Astrocyte (in vitro differentiated cells and primary cell): ENCODE measurements around the gene TBL1XR1. TPM values are rescaled to one million over a fixed set of nuclear protein-coding genes. Genes with fewer than 3 reads are reported as not detected.

ENCODE experiments used
- DNase-seq: peaks from one replicate; pipeline ENCODE4 v3.0.0-alpha.2; 2010; ENCODE audit warnings: low read depth
- FAIRE-seq: peaks from 2 replicates; lab custom pipeline; 2011; peaks lifted over from hg19 to GRCh38; lab: Jason Lieb, UNC
- H2AFZ ChIP-seq: 2 replicates; pipeline ENCODE4 v1.6.0; 2012; ENCODE audit warnings: low read depth, low read length, inconsistent platforms
- H3K27ac ChIP-seq: 2 replicates; pipeline ENCODE4 v1.5.1; 2011; ENCODE audit warnings: low read depth, low read length, inconsistent platforms
- H3K27me3 ChIP-seq: 2 replicates; pipeline ENCODE4 v1.6.0; 2011; ENCODE audit warnings: low read length, inconsistent platforms; ENCODE audit not compliant: insufficient read depth
- H3K36me3 ChIP-seq: 2 replicates; pipeline ENCODE4 v1.5.1; 2011; ENCODE audit warnings: low read length, inconsistent platforms; ENCODE audit not compliant: insufficient read depth
- H3K4me1 ChIP-seq: 2 replicates; pipeline ENCODE4 v1.5.1; 2011; ENCODE audit warnings: low read length, inconsistent platforms; ENCODE audit not compliant: insufficient read depth
- H3K4me2 ChIP-seq: 2 replicates; pipeline ENCODE4 v1.6.0; 2012; ENCODE audit warnings: low read length, inconsistent platforms
- H3K4me3 ChIP-seq: 2 replicates; pipeline ENCODE4 v1.5.1; 2011; ENCODE audit warnings: low read depth, mild to moderate bottlenecking, low read length, inconsistent platforms; ENCODE audit not compliant: insufficient read depth
- H3K79me2 ChIP-seq: 2 replicates; pipeline ENCODE4 v1.6.0; 2012; ENCODE audit warnings: mild to moderate bottlenecking, low read length, inconsistent platforms; ENCODE audit not compliant: insufficient read depth
- H3K9ac ChIP-seq: 2 replicates; pipeline ENCODE4 v1.6.0; 2012; ENCODE audit warnings: mild to moderate bottlenecking, low read length, inconsistent platforms
- H3K9me3 ChIP-seq: 2 replicates; pipeline ENCODE4 v1.5.1; 2012; ENCODE audit warnings: low read depth, mild to moderate bottlenecking, low read length, inconsistent platforms; ENCODE audit not compliant: insufficient read depth
- H4K20me1 ChIP-seq: 2 replicates; pipeline ENCODE4 v1.6.0; 2012; ENCODE audit warnings: low read length, inconsistent platforms; ENCODE audit not compliant: insufficient read depth
- H3K27ac Mint-ChIP-seq: one replicate; pipeline ENCODE4 v1.8.0; 2021; ENCODE audit warnings: mild to moderate bottlenecking, mixed read lengths; ENCODE audit not compliant: unreplicated experiment
- H3K27me3 Mint-ChIP-seq: one replicate; pipeline ENCODE4 v1.8.0; 2021; ENCODE audit warnings: low read depth, mixed read lengths; ENCODE audit not compliant: unreplicated experiment
- H3K36me3 Mint-ChIP-seq: one replicate; pipeline ENCODE4 v1.8.0; 2021; ENCODE audit warnings: low read depth, mixed read lengths; ENCODE audit not compliant: unreplicated experiment
- H3K4me1 Mint-ChIP-seq: one replicate; pipeline ENCODE4 v1.8.0; 2021; ENCODE audit warnings: low read depth, mixed read lengths; ENCODE audit not compliant: unreplicated experiment
- H3K4me3 Mint-ChIP-seq: one replicate; pipeline ENCODE4 v1.8.0; 2021; ENCODE audit warnings: mild to moderate bottlenecking, moderate library complexity, mixed read lengths; ENCODE audit not compliant: unreplicated experiment
- H3K9me3 Mint-ChIP-seq: one replicate; pipeline ENCODE4 v1.8.0; 2021; ENCODE audit warnings: mild to moderate bottlenecking, mixed read lengths; ENCODE audit not compliant: unreplicated experiment
- EZH2 ChIP-seq: IDR thresholded peaks from 2 replicates; pipeline ENCODE4 v1.6.1; 2012; ENCODE audit warnings: mild to moderate bottlenecking, low read length, inconsistent platforms; ENCODE audit not compliant: insufficient read depth
- total RNA-seq: library from RNA; stranded (reverse); gene quantifications from 2 replicates; pipeline ENCODE4 v1.2.1, GENCODE V29; 2021
- TF ChIP-seq, protein P1 (sequence below): IDR thresholded peaks from 2 replicates; pipeline ENCODE4 v1.5.1; 2011; ENCODE audit warnings: low read depth, mild to moderate bottlenecking, inconsistent platforms, low read length, moderate library complexity; ENCODE audit not compliant: insufficient read depth

Gene TBL1XR1
- total RNA-seq, 1 donor from 2014 or later = 140 TPM

DNA sequence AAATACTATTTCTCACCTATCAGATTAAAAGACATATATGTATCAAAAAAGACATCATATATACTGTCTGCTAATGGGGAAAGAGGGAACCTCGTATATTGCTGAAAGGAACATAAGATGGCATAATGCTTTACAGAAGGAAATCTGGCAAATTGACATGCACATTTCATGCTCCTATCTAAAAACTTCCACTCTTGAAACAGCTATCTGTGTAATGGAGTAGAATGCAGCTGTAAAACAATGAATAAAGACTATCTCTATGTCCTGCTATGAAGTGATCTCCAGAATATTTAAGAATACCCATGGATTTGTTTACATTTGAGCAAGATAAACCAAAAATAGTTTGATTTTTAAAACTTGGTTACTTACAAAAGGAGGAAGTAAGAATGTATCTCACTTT is 107.4 kb downstream of the TBL1XR1 start:
- H3K4me2 ChIP-seq = no peak overlapping the region
- H3K4me1 Mint-ChIP-seq = peaks cover 8% of the 10 kb centered on the region
- H3K27me3 Mint-ChIP-seq = no peaks in the 10 kb centered on the region
- H3K36me3 Mint-ChIP-seq = peaks cover 15% of the 10 kb centered on the region
- H3K36me3 ChIP-seq = no peaks in the 10 kb centered on the region
- no peaks in the 10 kb centered on the region for H3K9me3 ChIP-seq
- H3K27me3 ChIP-seq = no peaks in the 10 kb centered on the region
- H3K4me3 ChIP-seq = no peak overlapping the region
- no peak overlapping the region for H3K27ac Mint-ChIP-seq
- H3K4me3 Mint-ChIP-seq = no peak overlapping the region
- H3K4me1 ChIP-seq = no peaks in the 10 kb centered on the region
- H4K20me1 ChIP-seq = peaks cover 80% of the 10 kb centered on the region
- H3K27ac ChIP-seq = no peak overlapping the region
- TF ChIP-seq EZH2 = no peak
- TF ChIP-seq, protein P1, sequence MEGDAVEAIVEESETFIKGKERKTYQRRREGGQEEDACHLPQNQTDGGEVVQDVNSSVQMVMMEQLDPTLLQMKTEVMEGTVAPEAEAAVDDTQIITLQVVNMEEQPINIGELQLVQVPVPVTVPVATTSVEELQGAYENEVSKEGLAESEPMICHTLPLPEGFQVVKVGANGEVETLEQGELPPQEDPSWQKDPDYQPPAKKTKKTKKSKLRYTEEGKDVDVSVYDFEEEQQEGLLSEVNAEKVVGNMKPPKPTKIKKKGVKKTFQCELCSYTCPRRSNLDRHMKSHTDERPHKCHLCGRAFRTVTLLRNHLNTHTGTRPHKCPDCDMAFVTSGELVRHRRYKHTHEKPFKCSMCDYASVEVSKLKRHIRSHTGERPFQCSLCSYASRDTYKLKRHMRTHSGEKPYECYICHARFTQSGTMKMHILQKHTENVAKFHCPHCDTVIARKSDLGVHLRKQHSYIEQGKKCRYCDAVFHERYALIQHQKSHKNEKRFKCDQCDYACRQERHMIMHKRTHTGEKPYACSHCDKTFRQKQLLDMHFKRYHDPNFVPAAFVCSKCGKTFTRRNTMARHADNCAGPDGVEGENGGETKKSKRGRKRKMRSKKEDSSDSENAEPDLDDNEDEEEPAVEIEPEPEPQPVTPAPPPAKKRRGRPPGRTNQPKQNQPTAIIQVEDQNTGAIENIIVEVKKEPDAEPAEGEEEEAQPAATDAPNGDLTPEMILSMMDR = no peak
- H3K9ac ChIP-seq = no peak overlapping the region
- H2AFZ ChIP-seq = no peak overlapping the region
- FAIRE-seq = no peak
- peaks cover 4% of the 10 kb centered on the region for H3K9me3 Mint-ChIP-seq
- no peak for DNase-seq
- peaks cover 100% of the 10 kb centered on the region for H3K79me2 ChIP-seq

DNA sequence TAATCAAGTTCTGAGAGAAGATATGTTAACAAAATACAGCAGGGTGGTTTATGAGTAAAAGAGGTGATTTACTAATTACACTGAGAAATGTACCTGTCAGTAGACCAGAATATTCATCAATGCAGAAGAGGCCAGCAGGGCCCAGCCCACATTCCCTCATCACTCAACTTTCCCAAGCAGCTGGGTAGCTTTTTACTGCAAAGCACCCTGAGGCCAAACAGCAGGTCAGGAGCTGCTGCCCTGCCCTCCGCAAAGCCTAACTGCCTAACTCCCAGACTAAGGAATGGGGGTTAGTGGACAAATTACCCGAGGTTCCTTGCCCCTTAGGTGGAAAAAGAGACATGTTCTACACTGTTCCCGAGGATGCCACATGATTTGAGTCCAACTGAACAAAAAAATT is 108.2 kb downstream of the TBL1XR1 start:
- H3K4me2 ChIP-seq = no peak overlapping the region
- no peak for TF ChIP-seq EZH2
- TF ChIP-seq, protein P1 = no peak
- Mint-ChIP-seq H3K4me1 (peaks cover 8% of the 10 kb centered on the region), H3K9me3 (peaks cover 5% of the 10 kb centered on the region), H3K36me3 (peaks cover 14% of the 10 kb centered on the region), H3K27ac (no peak overlapping the region), H3K4me3 (no peak overlapping the region), H3K27me3 (no peaks in the 10 kb centered on the region)
- H3K27ac ChIP-seq = no peak overlapping the region
- H3K36me3 ChIP-seq = peaks cover 2% of the 10 kb centered on the region
- no peaks in the 10 kb centered on the region for H3K4me1 ChIP-seq
- H4K20me1 ChIP-seq = peaks cover 80% of the 10 kb centered on the region
- peaks cover 100% of the 10 kb centered on the region for H3K79me2 ChIP-seq
- H3K4me3 ChIP-seq = no peak overlapping the region
- DNase-seq (no peak), FAIRE-seq (no peak)
- no peak overlapping the region for H3K9ac ChIP-seq
- no peaks in the 10 kb centered on the region for H3K27me3 ChIP-seq
- H2AFZ ChIP-seq = no peak overlapping the region
- no peaks in the 10 kb centered on the region for H3K9me3 ChIP-seq

DNA sequence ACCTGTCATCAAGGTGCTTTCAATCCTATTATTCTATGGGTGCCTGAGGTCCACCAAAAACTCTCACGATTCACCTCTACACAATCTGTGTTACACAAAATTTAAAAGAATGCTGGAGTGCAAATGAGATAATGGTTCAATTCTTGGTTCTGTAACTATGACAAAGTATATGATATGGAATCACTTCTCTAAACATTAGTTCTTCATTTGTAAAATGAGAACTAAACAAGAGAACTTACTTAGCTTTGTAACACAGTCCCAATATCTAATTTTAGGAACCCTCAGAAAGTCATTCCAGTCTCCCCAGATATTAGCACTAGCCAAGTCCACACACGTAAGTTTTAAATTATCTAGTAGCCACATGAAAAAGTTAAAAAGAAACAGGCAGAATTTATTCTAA is 111.5 kb downstream of the TBL1XR1 start:
- no peak overlapping the region for H3K4me2 ChIP-seq
- no peaks in the 10 kb centered on the region for H3K4me1 ChIP-seq
- H3K4me3 ChIP-seq = no peak overlapping the region
- peaks cover 3% of the 10 kb centered on the region for H3K36me3 ChIP-seq
- H3K27ac ChIP-seq = no peak overlapping the region
- no peak overlapping the region for H3K9ac ChIP-seq
- H2AFZ ChIP-seq = no peak overlapping the region
- Mint-ChIP-seq H3K9me3 (peaks cover 4% of the 10 kb centered on the region), H3K4me3 (no peak overlapping the region), H3K4me1 (peaks cover 8% of the 10 kb centered on the region), H3K27me3 (no peaks in the 10 kb centered on the region), H3K27ac (no peak overlapping the region), H3K36me3 (peaks cover 5% of the 10 kb centered on the region)
- H3K9me3 ChIP-seq = no peaks in the 10 kb centered on the region
- peaks cover 68% of the 10 kb centered on the region for H4K20me1 ChIP-seq
- no peaks in the 10 kb centered on the region for H3K27me3 ChIP-seq
- DNase-seq = no peak
- TF ChIP-seq EZH2 = no peak
- TF ChIP-seq, protein P1 = no peak
- no peak for FAIRE-seq
- peaks cover 96% of the 10 kb centered on the region for H3K79me2 ChIP-seq
